GM23338 (cell line): ENCODE results near the gene VILL. TPM values are rescaled to one million over a fixed set of nuclear protein-coding genes. Genes with fewer than 3 reads are reported as not detected.

Source experiments
- ATAC-seq: fragments of 200-7000 bp; cut with Tn5 transposase; 3 replicates; pipeline ENCODE4 v1.9.1; 2020
- DNase-seq: peaks from one replicate; pipeline ENCODE4 v3.0.0-alpha.2; 2015; ENCODE audit warnings: low spot score
- H2AFZ ChIP-seq: fragments of 200-600 bp; sonication (generic); 2 replicates; pipeline ENCODE4 v1.8.0; 2016; ENCODE audit warnings: antibody characterized with exemption, mild to moderate bottlenecking, moderate library complexity
- H3F3A ChIP-seq: fragments of 200-600 bp; sonication (generic); replicated peaks from 2 replicates; pipeline ENCODE4 v1.8.0; 2017; ENCODE audit warnings: antibody characterized with exemption, mixed run types, low read depth
- H3K27ac ChIP-seq: fragments of 200-600 bp; sonication (generic); 2 replicates; pipeline ENCODE4 v1.6.1; 2016; ENCODE audit warnings: low read depth
- H3K27me3 ChIP-seq: fragments of 200-600 bp; sonication (generic); 2 replicates; pipeline ENCODE4 v1.8.0; 2016; ENCODE audit warnings: mild to moderate bottlenecking, mixed run types, moderate library complexity; ENCODE audit not compliant: insufficient read depth
- H3K36me3 ChIP-seq: fragments of 200-600 bp; sonication (generic); 2 replicates; pipeline ENCODE4 v1.8.0; 2016; ENCODE audit warnings: mild to moderate bottlenecking; ENCODE audit not compliant: insufficient read depth
- H3K4me1 ChIP-seq: fragments of 200-600 bp; sonication (generic); 2 replicates; pipeline ENCODE4 v1.8.0; 2016; ENCODE audit warnings: mild to moderate bottlenecking, moderate library complexity; ENCODE audit not compliant: insufficient read depth
- H3K4me2 ChIP-seq: fragments of 200-600 bp; sonication (generic); 2 replicates; pipeline ENCODE4 v1.7.1; 2017; ENCODE audit warnings: mixed run types
- H3K4me3 ChIP-seq: fragments of 200-600 bp; sonication (generic); 2 replicates; pipeline ENCODE4 v1.6.1; 2016; ENCODE audit warnings: mixed run types
- H3K79me2 ChIP-seq: fragments of 200-600 bp; sonication (generic); replicated peaks from 2 replicates; pipeline ENCODE4 v1.8.0; 2017; ENCODE audit warnings: mild to moderate bottlenecking; ENCODE audit not compliant: insufficient read depth
- H3K9me2 ChIP-seq: fragments of 200-600 bp; sonication (generic); 2 replicates; pipeline ENCODE4 v1.8.0; 2017; ENCODE audit not compliant: insufficient read depth
- H4K20me1 ChIP-seq: fragments of 200-600 bp; sonication (generic); replicated peaks from 2 replicates; pipeline ENCODE4 v1.8.0; 2017; ENCODE audit warnings: mild to moderate bottlenecking; ENCODE audit not compliant: insufficient read depth
- H3K27ac Mint-ChIP-seq: 2 replicates; pipeline ENCODE4 v1.8.0; 2020; ENCODE audit warnings: inconsistent platforms, mild to moderate bottlenecking, moderate library complexity, mixed read lengths
- H3K27me3 Mint-ChIP-seq: 3 replicates; pipeline ENCODE4 v1.8.0; 2022; ENCODE audit warnings: low read depth, mild to moderate bottlenecking, moderate library complexity, mixed read lengths, inconsistent platforms; ENCODE audit not compliant: insufficient read depth, poor library complexity
- H3K36me3 Mint-ChIP-seq: 3 replicates; pipeline ENCODE4 v1.8.0; 2021; ENCODE audit warnings: low read depth, mild to moderate bottlenecking, inconsistent platforms, moderate library complexity, mixed read lengths
- H3K4me1 Mint-ChIP-seq: 3 replicates; pipeline ENCODE4 v1.8.0; 2020; ENCODE audit warnings: mild to moderate bottlenecking, inconsistent platforms, mixed read lengths
- H3K4me3 Mint-ChIP-seq: 3 replicates; pipeline ENCODE4 v1.8.0; 2021; ENCODE audit warnings: moderate library complexity, mild to moderate bottlenecking, inconsistent platforms, mixed read lengths
- H3K9me3 Mint-ChIP-seq: 3 replicates; pipeline ENCODE4 v1.8.0; 2020; ENCODE audit warnings: moderate library complexity, mild to moderate bottlenecking, inconsistent platforms, mixed read lengths
- CTCF ChIP-seq, 2 experiments: fragments of 200-600 bp in 1 of 2; sonication (generic) in 1 of 2; conservative IDR thresholded peaks; 2 replicates each; pipeline versions ENCODE4 v1.5.1 to v1.6.1; 2016 to 2017; ENCODE audit warnings: antibody characterized with exemption in 2 of 2, low read depth in 2 of 2, mild to moderate bottlenecking in 2 of 2, moderate library complexity in 1 of 2
- NANOG ChIP-seq: IDR thresholded peaks from 2 replicates; pipeline ENCODE4 v1.6.1; 2016; ENCODE audit warnings: antibody characterized with exemption, borderline replicate concordance
- POLR2AphosphoS5 ChIP-seq: IDR thresholded peaks from 2 replicates; pipeline ENCODE4 v1.6.1; 2016; ENCODE audit warnings: antibody characterized with exemption, low read depth
- ZNF114 ChIP-seq: fragments of 250-450 bp; sonication (Bioruptor Pico); IDR thresholded peaks from 2 replicates; pipeline ENCODE4 v1.5.0; 2020; ENCODE audit warnings: mild to moderate bottlenecking, moderate library complexity
- ZNF331 ChIP-seq: fragments of 250-450 bp; sonication (Bioruptor Pico); IDR thresholded peaks from 2 replicates; pipeline ENCODE4 v1.5.0; 2020; ENCODE audit warnings: low read depth, mild to moderate bottlenecking, moderate library complexity
- long read RNA-seq: library from polyadenylated mRNA; unstranded; transcript quantifications from one replicate; pipeline ENCODE4 v2.0.0, GENCODE V29; 2020; ENCODE audit not compliant: unreplicated experiment
- polyA plus RNA-seq: library from polyadenylated mRNA; unstranded; fragments of >200 nt; fragmentation: Nextera tagmentation; extraction: Ambion mirVana; gene quantifications from 2 replicates; pipeline ENCODE4 v1.2.1, GENCODE V29; 2016
- total RNA-seq: library from RNA; depleted of rRNA; stranded (reverse); fragments of >200 nt; shearing (Covaris generic); gene quantifications from 2 replicates; pipeline ENCODE4 v1.2.3, GENCODE V29; 2014; rRNA removed

Gene VILL
- 4.2 and 9.8 TPM in 2 replicates for total RNA-seq
- polyA plus RNA-seq: 2.7 and 3.4 TPM in 2 replicates
- long read RNA-seq, partial matches to known transcripts: 4 of 4 reads
- long read RNA-seq, other reads (novel, unspliced or antisense): 0 of 4 reads

- Histone ChIP-seq H4K20me1 (no peaks in the 10 kb centered on the region), H2AFZ (peak within 1 kb of the TSS; percentile 96), H3K36me3 (no peaks in the 10 kb centered on the region), H3K9me2 (no peaks in the 10 kb centered on the region), H3K27ac (no peak within 1 kb of the TSS), H3F3A (peaks cover 4% of the 10 kb centered on the region; the same call in 1 of the 2 replicates), H3K4me3 (peak within 1 kb of the TSS; percentile 51), H3K27me3 (no peaks in the 10 kb centered on the region), H3K4me2 (peak within 1 kb of the TSS; percentile 80), H3K79me2 (no peaks in the 10 kb centered on the region), H3K4me1 (peaks cover 11% of the 10 kb centered on the region; the same call in 1 of the 2 replicates)
- Mint-ChIP-seq H3K4me3 (peak within 1 kb of the TSS; percentile 49), H3K4me1 (peaks cover 12% of the 10 kb centered on the region), H3K27me3 (peaks cover 25% of the 10 kb centered on the region), H3K27ac (no peak within 1 kb of the TSS), H3K36me3 (no peaks in the 10 kb centered on the region), H3K9me3 (no peaks in the 10 kb centered on the region)
- DNase-seq: no peak
- ATAC-seq: peak; percentile 3
- peak in 1 of 2 experiments; percentile 15; a peak in 1 of 4 replicates for TF ChIP-seq CTCF (conservative IDR thresholded peaks at IDR 0.05; ENCODE audit: low read depth in 2 of 2)
- TF ChIP-seq ZNF331: no peak
- no peak for TF ChIP-seq NANOG
Measured at GRCh38 chr3:37990527-37990926, at the start of gene VILL. Gene VILL, plus strand, starts transcription at chr3:37990786. Its CDS starts 2,887 bp downstream, at chr3:37993673.

GRCh38 chr3:37941608-37942508 is 48.7 kb upstream of the VILL start:
- DNase-seq (no peak), ATAC-seq (no peak)
- Mint-ChIP-seq H3K36me3 (no peaks in the 10 kb centered on the region), H3K27me3 (peaks cover 5% of the 10 kb centered on the region), H3K4me3 (no peak overlapping the region), H3K9me3 (no peaks in the 10 kb centered on the region), H3K27ac (no peak overlapping the region), H3K4me1 (peaks cover 27% of the 10 kb centered on the region)
- H3F3A ChIP-seq: no peaks in the 10 kb centered on the region
- H3K4me1 ChIP-seq: peaks cover 6% of the 10 kb centered on the region
- no peak overlapping the region for H3K27ac ChIP-seq
- no peak for TF ChIP-seq POLR2AphosphoS5
- TF ChIP-seq CTCF (conservative IDR thresholded peaks at IDR 0.05; ENCODE audit: low read depth in 2 of 2): no peak
- no peak for TF ChIP-seq ZNF114
- no peak overlapping the region for H3K4me3 ChIP-seq
- no peaks in the 10 kb centered on the region for H3K27me3 ChIP-seq
- no peaks in the 10 kb centered on the region for H4K20me1 ChIP-seq
- H3K36me3 ChIP-seq: no peaks in the 10 kb centered on the region
- no peak overlapping the region for H3K4me2 ChIP-seq
- no peaks in the 10 kb centered on the region for H3K9me2 ChIP-seq
- H3K79me2 ChIP-seq: no peaks in the 10 kb centered on the region; the same call in 1 of the 2 replicates
- no peak overlapping the region for H2AFZ ChIP-seq
